ENCODE results near the gene JAKMIP1. TPM values are rescaled to one million over a fixed set of nuclear protein-coding genes. Genes with fewer than 3 reads are reported as not detected.

Gene JAKMIP1
- total RNA-seq, 3 donors from 2014 or later, result 0.63 to 2.1 TPM; not detected in 1

- no peaks in the 10 kb centered on the region for H3K9me3 ChIP-seq
- no peak for ATAC-seq
- no peak overlapping the region for H3K4me3 ChIP-seq
- no peaks in the 10 kb centered on the region for H3K36me3 ChIP-seq (ENCODE audit: low read depth)
- no peak for DNase-seq
- intact Hi-C loops (cut with DNase I, micrococcal nuclease), result no loop called here
- TF ChIP-seq, protein P1, sequence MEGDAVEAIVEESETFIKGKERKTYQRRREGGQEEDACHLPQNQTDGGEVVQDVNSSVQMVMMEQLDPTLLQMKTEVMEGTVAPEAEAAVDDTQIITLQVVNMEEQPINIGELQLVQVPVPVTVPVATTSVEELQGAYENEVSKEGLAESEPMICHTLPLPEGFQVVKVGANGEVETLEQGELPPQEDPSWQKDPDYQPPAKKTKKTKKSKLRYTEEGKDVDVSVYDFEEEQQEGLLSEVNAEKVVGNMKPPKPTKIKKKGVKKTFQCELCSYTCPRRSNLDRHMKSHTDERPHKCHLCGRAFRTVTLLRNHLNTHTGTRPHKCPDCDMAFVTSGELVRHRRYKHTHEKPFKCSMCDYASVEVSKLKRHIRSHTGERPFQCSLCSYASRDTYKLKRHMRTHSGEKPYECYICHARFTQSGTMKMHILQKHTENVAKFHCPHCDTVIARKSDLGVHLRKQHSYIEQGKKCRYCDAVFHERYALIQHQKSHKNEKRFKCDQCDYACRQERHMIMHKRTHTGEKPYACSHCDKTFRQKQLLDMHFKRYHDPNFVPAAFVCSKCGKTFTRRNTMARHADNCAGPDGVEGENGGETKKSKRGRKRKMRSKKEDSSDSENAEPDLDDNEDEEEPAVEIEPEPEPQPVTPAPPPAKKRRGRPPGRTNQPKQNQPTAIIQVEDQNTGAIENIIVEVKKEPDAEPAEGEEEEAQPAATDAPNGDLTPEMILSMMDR (IDR thresholded peaks at IDR 0.05), result no peak
- no peaks in the 10 kb centered on the region for H3K4me1 ChIP-seq (ENCODE audit: low read depth)
These were observed 156.5 kb downstream of the JAKMIP1 start for GRCh38 chr4:6043843-6044242.

GRCh38 chr4:6043188-6043587, 157.2 kb downstream of the JAKMIP1 start:
- ATAC-seq, result no peak

DNA sequence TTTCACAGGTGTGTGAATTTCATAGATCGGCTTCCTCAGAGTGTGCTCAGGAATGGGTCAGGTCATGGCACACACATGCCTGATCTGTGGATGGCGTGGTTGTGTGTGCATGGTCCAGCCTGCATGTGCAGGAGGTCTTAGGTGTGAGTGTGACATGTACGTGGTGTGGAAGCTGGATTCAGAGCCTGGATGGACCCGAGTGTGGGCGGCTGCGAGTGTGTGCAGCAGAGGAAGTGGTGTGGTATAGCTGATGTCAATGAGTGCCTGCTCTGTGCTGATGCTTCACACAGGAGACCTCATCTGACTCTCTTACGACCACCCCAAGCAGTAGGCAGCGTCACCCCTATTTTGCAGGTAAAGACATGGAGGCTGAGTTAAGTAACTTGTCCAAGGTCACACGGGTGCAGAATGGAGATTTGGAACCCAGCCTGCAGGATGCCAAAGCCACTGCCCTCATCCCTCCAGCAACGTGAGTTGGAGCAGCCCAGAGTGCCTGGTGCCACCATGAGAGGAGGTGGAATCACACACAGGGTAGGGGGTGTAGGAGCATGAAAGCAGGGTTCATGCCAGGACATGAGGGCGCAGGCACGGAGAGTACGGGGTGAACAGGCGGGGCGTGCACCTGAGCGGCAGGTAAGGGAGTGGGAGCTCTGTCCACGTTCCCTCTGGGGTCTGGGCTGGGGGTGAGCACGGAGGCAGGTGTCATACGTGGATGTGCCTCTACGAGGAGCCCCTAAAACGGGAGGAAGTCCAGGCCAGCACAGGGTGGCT, 157.9 kb downstream of the JAKMIP1 start:
- intact Hi-C loops (cut with DNase I, micrococcal nuclease), result no loop called here
- DNase-seq (no peak), ATAC-seq (no peak)
- Histone ChIP-seq H3K9me3 (no peaks in the 10 kb centered on the region), H3K36me3 (ENCODE audit: low read depth) (no peaks in the 10 kb centered on the region), H3K4me1 (ENCODE audit: low read depth) (no peaks in the 10 kb centered on the region), H3K4me3 (no peak overlapping the region)
- TF ChIP-seq, protein P1 (IDR thresholded peaks at IDR 0.05), result no peak

More at GRCh38 chr4:6043188-6043587, 157.2 kb downstream of the JAKMIP1 start:
- Histone ChIP-seq H3K4me3 (no peak overlapping the region), H3K4me1 (ENCODE audit: low read depth) (no peaks in the 10 kb centered on the region), H3K9me3 (no peaks in the 10 kb centered on the region), H3K36me3 (ENCODE audit: low read depth) (no peaks in the 10 kb centered on the region)
- TF ChIP-seq, protein P1 (IDR thresholded peaks at IDR 0.05), result no peak
- intact Hi-C loops (cut with DNase I, micrococcal nuclease), result no loop called here
- DNase-seq, result no peak

- no peak for ATAC-seq
- Histone ChIP-seq H3K36me3 (ENCODE audit: low read depth) (no peaks in the 10 kb centered on the region), H3K4me1 (ENCODE audit: low read depth) (no peaks in the 10 kb centered on the region), H3K4me3 (no peak overlapping the region), H3K9me3 (no peaks in the 10 kb centered on the region)
- TF ChIP-seq, protein P1 (IDR thresholded peaks at IDR 0.05), result no peak
- intact Hi-C loops (cut with DNase I, micrococcal nuclease), result no loop called here
- DNase-seq, result no peak
These were observed 158.5 kb downstream of the JAKMIP1 start for GRCh38 chr4:6041800-6042199.

DNA sequence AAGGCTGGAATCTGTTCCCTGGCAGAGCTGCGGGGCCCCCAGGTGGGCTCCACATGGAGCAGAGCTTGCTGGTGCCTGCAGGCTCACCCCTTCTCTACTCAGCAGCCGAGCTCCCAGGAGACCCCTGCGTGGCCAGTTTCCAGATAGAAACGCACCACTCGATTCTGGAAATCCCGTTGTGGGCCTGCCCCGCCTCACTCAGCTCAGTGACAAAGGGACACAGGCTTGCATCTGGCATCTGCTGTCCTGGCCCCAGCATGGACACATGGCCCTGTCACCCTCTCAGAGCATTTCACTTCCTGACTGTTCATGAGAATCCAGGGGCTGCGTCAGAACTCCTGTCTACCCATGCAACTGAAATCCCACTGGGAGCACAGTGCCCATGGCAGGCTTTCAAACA, 161.6 kb downstream of the JAKMIP1 start:
- DNase-seq (no peak), ATAC-seq (no peak)
- H3K4me3 ChIP-seq, result no peak overlapping the region
- H3K36me3 ChIP-seq (ENCODE audit: low read depth), result no peaks in the 10 kb centered on the region
- TF ChIP-seq, protein P1 (IDR thresholded peaks at IDR 0.05), result no peak
- no peaks in the 10 kb centered on the region for H3K4me1 ChIP-seq (ENCODE audit: low read depth)
- no peaks in the 10 kb centered on the region for H3K9me3 ChIP-seq
- intact Hi-C loops (cut with DNase I, micrococcal nuclease), result no loop called here
